Psoas muscle (tissue), 8 donors: Measurements from ENCODE around the gene RPS6KC1. TPM values are rescaled to one million over a fixed set of nuclear protein-coding genes. Genes with fewer than 3 reads are reported as not detected.

ENCODE experiments used
- ATAC-seq, 4 donors: fragments of 200-7000 bp; cut with Tn5 transposase; one replicate each; pipeline ENCODE4 v1.9.1; 2020; ENCODE audit warnings: moderate library complexity in 3 of 4, mild to moderate bottlenecking in 2 of 4
- DNase-seq, 2 donors: peaks; one replicate each; pipeline ENCODE4 v3.0.0-alpha.2; 2020
- H3K27ac ChIP-seq: fragments of 200-600 bp; one replicate; pipeline ENCODE4 v1.8.0; 2022
- H3K27me3 ChIP-seq, 3 donors: fragments of 200-600 bp in 1 of 3; one replicate each; pipeline versions ENCODE4 v1.6.1 to v1.8.0; 2013 to 2022; ENCODE audit warnings: low read length in 2 of 3, mild to moderate bottlenecking in 2 of 3, moderate library complexity in 1 of 3; ENCODE audit not compliant: insufficient read depth in 3 of 3
- H3K36me3 ChIP-seq, 2 donors: fragments of 200-600 bp in 1 of 2; one replicate each; pipeline versions ENCODE4 v1.6.1 to v1.8.0; 2013 to 2022; ENCODE audit warnings: low read depth in 1 of 2, mild to moderate bottlenecking in 1 of 2, moderate library complexity in 1 of 2; ENCODE audit not compliant: insufficient read depth in 1 of 2
- H3K4me1 ChIP-seq: fragments of 200-600 bp; one replicate; pipeline ENCODE4 v1.8.0; 2022
- H3K4me3 ChIP-seq: fragments of 200-600 bp; one replicate; pipeline ENCODE4 v1.8.0; 2022; ENCODE audit warnings: mild to moderate bottlenecking
- H3K9me3 ChIP-seq: fragments of 200-600 bp; one replicate; pipeline ENCODE4 v1.8.0; 2022
- CTCF ChIP-seq: fragments of 200-600 bp; IDR thresholded peaks from one replicate; pipeline ENCODE4 v1.8.0; 2022; ENCODE audit warnings: antibody characterized with exemption
- WGBS, 3 donors: extraction: QIAGEN DNeasy Blood & Tissue Kit; methylation state at CpG; one replicate each; pipeline versions ENCODE4 v1.1.6 to v1.1.7; 2013; 5-methylcytosine and 5-hydroxymethylcytosine counted together
- intact Hi-C, 2 donors: fragments of 100-400 bp; cut with DNase I; formaldehyde crosslinking; loops; one replicate each; pipeline versions ENCODE4 v1.11.0 to v1.14.2; 2022
- polyA plus RNA-seq, 3 donors: library from polyadenylated mRNA; stranded (reverse); fragments of 200-250 nt; gene quantifications; one replicate each; pipeline ENCODE4 v1.2.3, GENCODE V29; 2013
- total RNA-seq, 4 donors: library from RNA; stranded (reverse); fragmentation: NEBNext Ultra II Directional in 2 of 4; extraction: Animal tissue kit (Norgen Biotek cat#: 25700) in 2 of 4; gene quantifications; one replicate each; pipeline versions ENCODE4 v1.2.1 to v1.2.4, GENCODE V29; 2021 to 2023
- donor health status: healthy with polysubstance abuse.
- donor health status: DM: no; HTN: no; CAD: no; lungs with moderate emphysema.
- donor health status: Bipolar disorder and iron deficiency.
- donor health status: healthy.
- donor health status: DM: yes; HTN: yes; CAD: no.
- donor health status: DM: no; HTN: no; CAD: no.
- donor health status: DM: no; HTN: no; CAD: no.
- donor health status: DM: yes; HTN: yes; CAD: no.

RPS6KC1 gene
- total and polyA plus RNA-seq, 7 donors = 8.0 to 19.8 (median 14.0) TPM

GRCh38 chr1:213247038-213247437, 196.0 kb downstream of the RPS6KC1 start:
- DNase-seq = no peak

GRCh38 chr1:213249395-213249794, 198.4 kb downstream of the RPS6KC1 start:
- Histone ChIP-seq H3K36me3 (no peaks in the 10 kb centered on the region), H3K9me3 (no peaks in the 10 kb centered on the region), H3K4me1 (no peaks in the 10 kb centered on the region), H3K4me3 (no peak overlapping the region), H3K27me3 (no peaks in the 10 kb centered on the region), H3K27ac (no peak overlapping the region)
- no peak for TF ChIP-seq CTCF
- intact Hi-C loops = loop anchor here (10.0 kb wide), 3 partner anchors 125 to 875 kb away; partner anchors contain the start of gene PROX1 (in 1 of the 2)
- ATAC-seq = no peak
- WGBS, 3 donors = 97 to 99% (median 98%) methylated on average over 6 of the region's 6 CpGs
- DNase-seq = no peak

More at GRCh38 chr1:213247038-213247437, 196.0 kb downstream of the RPS6KC1 start:
- TF ChIP-seq CTCF = no peak
- H3K36me3 ChIP-seq = peaks cover under 1 to 8% of the 10 kb centered on the region in 2 donors
- no peak for ATAC-seq
- no peak overlapping the region for H3K27ac ChIP-seq
- no peak overlapping the region for H3K4me3 ChIP-seq
- no peaks in the 10 kb centered on the region for H3K9me3 ChIP-seq
- H3K27me3 ChIP-seq = no peaks in the 10 kb centered on the region
- WGBS, 3 donors = 57 to 68% (median 67%) methylated on average over 2 of the region's 2 CpGs
- intact Hi-C loops = loop anchor here (10.0 kb wide), 3 partner anchors 128 to 878 kb away; partner anchors contain the start of gene PROX1 (in 1 of the 2)
- H3K4me1 ChIP-seq = no peaks in the 10 kb centered on the region

GRCh38 chr1:213250041-213250440, 199.0 kb downstream of the RPS6KC1 start:
- no peak overlapping the region for H3K4me3 ChIP-seq
- no peak for TF ChIP-seq CTCF
- H3K27ac ChIP-seq = no peak overlapping the region
- no peaks in the 10 kb centered on the region for H3K27me3 ChIP-seq
- intact Hi-C loops = no loop called here
- 97% methylated on average over 6 of the region's 6 CpGs for WGBS, 3 donors
- DNase-seq = no peak
- no peaks in the 10 kb centered on the region for H3K4me1 ChIP-seq
- no peak for ATAC-seq
- H3K9me3 ChIP-seq = no peaks in the 10 kb centered on the region
- H3K36me3 ChIP-seq = no peaks in the 10 kb centered on the region

GRCh38 chr1:213250446-213250845, 199.4 kb downstream of the RPS6KC1 start:
- ATAC-seq (no peak), DNase-seq (no peak)
- no peak overlapping the region for H3K4me3 ChIP-seq
- H3K27me3 ChIP-seq = no peaks in the 10 kb centered on the region
- no peaks in the 10 kb centered on the region for H3K36me3 ChIP-seq
- no peaks in the 10 kb centered on the region for H3K4me1 ChIP-seq
- WGBS, 3 donors = 93 to 98% (median 96%) methylated on average over 3 of the region's 3 CpGs
- no peak overlapping the region for H3K27ac ChIP-seq
- intact Hi-C loops = no loop called here
- TF ChIP-seq CTCF = no peak
- no peaks in the 10 kb centered on the region for H3K9me3 ChIP-seq

- H3K36me3 ChIP-seq = no peaks in the 10 kb centered on the region
- TF ChIP-seq CTCF = no peak
Observed at GRCh38 chr1:213251972-213252371, 200.9 kb downstream of the RPS6KC1 start.

More at GRCh38 chr1:213251972-213252371, 200.9 kb downstream of the RPS6KC1 start:
- no peaks in the 10 kb centered on the region for H3K27me3 ChIP-seq
- 56 to 76% (median 73%) methylated on average over 2 of the region's 2 CpGs for WGBS, 3 donors
- intact Hi-C loops = no loop called here
- no peaks in the 10 kb centered on the region for H3K4me1 ChIP-seq
- DNase-seq = no peak
- no peak for ATAC-seq
- H3K27ac ChIP-seq = no peak overlapping the region
- H3K9me3 ChIP-seq = no peaks in the 10 kb centered on the region
- no peak overlapping the region for H3K4me3 ChIP-seq
